Type B pancreatic cell (in vitro differentiated cells): ENCODE results near the gene UNC119B. TPM values are rescaled to one million over a fixed set of nuclear protein-coding genes. Genes with fewer than 3 reads are reported as not detected.

Experiments used
- DNase-seq: peaks from one replicate; pipeline ENCODE4 v3.0.0; 2021; ENCODE audit warnings: mixed read lengths; ENCODE audit not compliant: unreplicated experiment; ENCODE audit errors: extremely low spot score
- H3K27ac Mint-ChIP-seq: 2 replicates; pipeline ENCODE4 v1.8.0; 2021; ENCODE audit warnings: mild to moderate bottlenecking, mixed read lengths
- H3K27me3 Mint-ChIP-seq: 2 replicates; pipeline ENCODE4 v1.8.0; 2021; ENCODE audit warnings: mixed read lengths
- H3K36me3 Mint-ChIP-seq: 2 replicates; pipeline ENCODE4 v1.8.0; 2021; ENCODE audit warnings: mixed read lengths
- H3K4me1 Mint-ChIP-seq: one replicate; pipeline ENCODE4 v1.8.0; 2021; ENCODE audit warnings: mixed read lengths; ENCODE audit not compliant: unreplicated experiment
- H3K4me3 Mint-ChIP-seq: 2 replicates; pipeline ENCODE4 v1.8.0; 2021; ENCODE audit warnings: mild to moderate bottlenecking, mixed read lengths
- H3K9me3 Mint-ChIP-seq: 2 replicates; pipeline ENCODE4 v1.8.0; 2021; ENCODE audit warnings: mixed read lengths
- total RNA-seq: library from RNA; stranded (reverse); gene quantifications from 2 replicates; pipeline ENCODE4 v1.2.1, GENCODE V29; 2021; ENCODE audit warnings: low replicate concordance
- TF ChIP-seq, protein P1 (sequence below): fragments of 200-600 bp; sonication (generic); conservative IDR thresholded peaks from 2 replicates; pipeline ENCODE4 v1.5.0; 2021; ENCODE audit warnings: antibody characterized with exemption, mild to moderate bottlenecking

The UNC119B gene
- total RNA-seq, 1 donor from 2014 or later = 57.2 TPM

DNA sequence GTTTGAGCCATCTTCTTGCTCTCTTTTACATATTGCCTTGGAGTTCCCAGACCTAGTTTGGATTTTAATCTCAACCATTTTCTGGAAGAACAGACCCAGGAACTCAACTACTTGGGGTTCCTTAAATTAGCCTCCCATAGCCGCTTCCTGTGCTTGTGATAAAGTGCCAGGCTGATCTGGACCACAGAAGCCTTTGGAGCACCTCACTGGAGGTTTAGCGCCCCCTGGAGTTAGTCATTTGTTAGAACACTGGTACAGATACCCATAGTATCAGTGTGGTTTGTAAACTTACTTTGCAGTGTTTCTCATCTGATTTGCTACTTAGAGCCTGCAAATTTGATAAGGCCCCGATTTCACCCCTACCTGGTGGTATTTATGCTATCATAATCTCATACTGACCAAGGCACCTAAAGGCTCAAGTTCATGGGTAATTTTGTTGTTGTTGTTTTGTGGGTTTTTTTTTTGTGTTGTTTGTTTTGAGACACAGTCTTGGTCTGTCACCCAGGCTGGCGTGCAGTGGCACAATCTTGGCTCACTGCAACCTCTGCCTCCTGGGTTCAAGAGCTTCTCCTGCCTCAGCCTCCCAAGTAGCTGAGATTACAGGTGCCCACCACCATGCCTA, 3.7 kb downstream of the UNC119B start:
- Mint-ChIP-seq H3K4me1 (peaks cover 41% of the 10 kb centered on the region), H3K9me3 (no peaks in the 10 kb centered on the region), H3K27ac (peak overlapping the region; percentile 79), H3K4me3 (peak overlapping the region; percentile 84), H3K27me3 (no peaks in the 10 kb centered on the region), H3K36me3 (peaks cover 20% of the 10 kb centered on the region)
- TF ChIP-seq, protein P1, sequence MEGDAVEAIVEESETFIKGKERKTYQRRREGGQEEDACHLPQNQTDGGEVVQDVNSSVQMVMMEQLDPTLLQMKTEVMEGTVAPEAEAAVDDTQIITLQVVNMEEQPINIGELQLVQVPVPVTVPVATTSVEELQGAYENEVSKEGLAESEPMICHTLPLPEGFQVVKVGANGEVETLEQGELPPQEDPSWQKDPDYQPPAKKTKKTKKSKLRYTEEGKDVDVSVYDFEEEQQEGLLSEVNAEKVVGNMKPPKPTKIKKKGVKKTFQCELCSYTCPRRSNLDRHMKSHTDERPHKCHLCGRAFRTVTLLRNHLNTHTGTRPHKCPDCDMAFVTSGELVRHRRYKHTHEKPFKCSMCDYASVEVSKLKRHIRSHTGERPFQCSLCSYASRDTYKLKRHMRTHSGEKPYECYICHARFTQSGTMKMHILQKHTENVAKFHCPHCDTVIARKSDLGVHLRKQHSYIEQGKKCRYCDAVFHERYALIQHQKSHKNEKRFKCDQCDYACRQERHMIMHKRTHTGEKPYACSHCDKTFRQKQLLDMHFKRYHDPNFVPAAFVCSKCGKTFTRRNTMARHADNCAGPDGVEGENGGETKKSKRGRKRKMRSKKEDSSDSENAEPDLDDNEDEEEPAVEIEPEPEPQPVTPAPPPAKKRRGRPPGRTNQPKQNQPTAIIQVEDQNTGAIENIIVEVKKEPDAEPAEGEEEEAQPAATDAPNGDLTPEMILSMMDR = peak; percentile 95
- no peak for DNase-seq

DNA sequence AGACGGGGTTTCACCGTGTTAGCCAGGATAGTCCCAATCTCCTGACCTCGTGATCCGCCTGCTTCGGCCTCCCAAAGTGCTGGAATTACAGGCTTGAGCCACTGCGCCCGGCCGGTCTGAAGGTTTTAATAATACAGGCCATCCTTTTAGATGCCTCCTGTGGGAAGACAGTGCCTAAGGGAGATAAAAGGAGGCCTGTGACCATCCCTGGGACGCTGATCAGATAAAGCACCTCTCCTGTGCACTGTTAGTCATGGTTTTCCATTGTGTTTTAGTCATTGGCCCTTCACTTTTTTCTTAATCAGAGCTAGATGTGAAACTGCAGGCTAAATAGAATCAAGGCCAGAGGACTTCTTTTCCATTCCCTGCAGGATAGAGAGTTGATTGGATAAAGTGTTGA, 7.8 kb downstream of the UNC119B start:
- Mint-ChIP-seq H3K27me3 (no peaks in the 10 kb centered on the region), H3K36me3 (peaks cover 34% of the 10 kb centered on the region), H3K4me1 (peaks cover 31% of the 10 kb centered on the region), H3K27ac (no peak overlapping the region), H3K4me3 (no peak overlapping the region), H3K9me3 (no peaks in the 10 kb centered on the region)
- TF ChIP-seq, protein P1 = no peak
- DNase-seq = no peak

DNA sequence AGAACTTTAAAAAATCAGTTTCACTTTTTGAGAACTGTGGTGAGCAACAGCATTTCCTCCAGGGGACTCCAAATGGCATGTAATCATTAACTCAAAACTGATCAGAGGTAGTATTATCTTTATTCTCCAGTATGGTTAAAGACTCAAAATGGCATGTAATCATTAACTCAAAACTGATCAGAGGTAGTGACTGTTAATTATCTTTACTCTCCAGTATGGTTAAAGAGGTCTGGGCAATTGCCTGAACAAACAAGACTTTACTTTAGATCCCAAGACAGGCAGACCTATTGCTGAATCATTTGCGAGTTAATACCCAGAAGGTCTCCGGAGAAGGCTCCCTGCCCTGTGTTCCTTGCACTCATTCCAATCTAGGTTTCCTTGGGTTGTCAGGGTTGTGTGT, 8.8 kb downstream of the UNC119B start:
- no peak for DNase-seq
- Mint-ChIP-seq H3K27me3 (no peaks in the 10 kb centered on the region), H3K27ac (peak overlapping the region; percentile 82), H3K9me3 (no peaks in the 10 kb centered on the region), H3K36me3 (peaks cover 29% of the 10 kb centered on the region), H3K4me3 (peak overlapping the region; percentile 52), H3K4me1 (peaks cover 24% of the 10 kb centered on the region)
- TF ChIP-seq, protein P1 = no peak

DNA sequence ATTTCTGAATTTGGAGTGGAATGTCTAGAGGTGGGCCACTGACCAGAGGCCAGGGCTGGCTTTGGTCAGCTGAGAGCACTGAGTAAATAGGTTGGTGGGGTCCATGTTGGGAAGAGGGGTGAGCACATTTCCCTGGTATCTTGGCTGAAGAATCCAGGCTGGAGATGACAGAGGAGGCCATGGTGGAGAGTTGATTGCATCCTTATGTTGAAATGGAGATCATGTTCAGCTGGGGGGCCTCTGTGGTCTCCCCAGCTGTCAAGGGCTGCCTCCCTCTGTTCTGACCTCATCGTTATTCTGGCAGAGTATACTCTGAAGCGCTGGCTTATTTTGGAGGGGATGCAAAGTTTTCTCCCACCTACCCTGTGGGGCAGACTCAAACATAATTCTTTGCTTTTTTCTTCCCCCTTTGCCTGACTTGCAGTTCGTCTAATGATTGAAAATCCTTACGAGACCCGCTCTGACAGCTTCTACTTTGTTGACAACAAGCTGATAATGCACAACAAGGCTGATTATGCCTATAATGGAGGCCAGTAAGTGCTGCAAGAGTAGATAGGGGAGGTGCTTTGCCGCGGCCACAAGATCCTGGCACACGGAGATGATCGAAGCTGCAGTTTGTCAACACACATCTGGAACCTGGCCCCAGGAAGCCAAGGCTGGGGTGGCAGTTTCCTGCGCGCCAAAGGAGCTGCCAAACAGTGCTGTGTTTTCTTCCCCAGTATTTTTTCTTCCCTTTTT, 9.4 kb downstream of the UNC119B start:
- H3K9me3 Mint-ChIP-seq = no peaks in the 10 kb centered on the region
- H3K27ac Mint-ChIP-seq = peak overlapping the region; percentile 82
- H3K27me3 Mint-ChIP-seq = no peaks in the 10 kb centered on the region
- peaks cover 26% of the 10 kb centered on the region for H3K4me1 Mint-ChIP-seq
- H3K36me3 Mint-ChIP-seq = peaks cover 28% of the 10 kb centered on the region
- H3K4me3 Mint-ChIP-seq = peak overlapping the region; percentile 52
- no peak for DNase-seq
- TF ChIP-seq, protein P1 = no peak

DNA sequence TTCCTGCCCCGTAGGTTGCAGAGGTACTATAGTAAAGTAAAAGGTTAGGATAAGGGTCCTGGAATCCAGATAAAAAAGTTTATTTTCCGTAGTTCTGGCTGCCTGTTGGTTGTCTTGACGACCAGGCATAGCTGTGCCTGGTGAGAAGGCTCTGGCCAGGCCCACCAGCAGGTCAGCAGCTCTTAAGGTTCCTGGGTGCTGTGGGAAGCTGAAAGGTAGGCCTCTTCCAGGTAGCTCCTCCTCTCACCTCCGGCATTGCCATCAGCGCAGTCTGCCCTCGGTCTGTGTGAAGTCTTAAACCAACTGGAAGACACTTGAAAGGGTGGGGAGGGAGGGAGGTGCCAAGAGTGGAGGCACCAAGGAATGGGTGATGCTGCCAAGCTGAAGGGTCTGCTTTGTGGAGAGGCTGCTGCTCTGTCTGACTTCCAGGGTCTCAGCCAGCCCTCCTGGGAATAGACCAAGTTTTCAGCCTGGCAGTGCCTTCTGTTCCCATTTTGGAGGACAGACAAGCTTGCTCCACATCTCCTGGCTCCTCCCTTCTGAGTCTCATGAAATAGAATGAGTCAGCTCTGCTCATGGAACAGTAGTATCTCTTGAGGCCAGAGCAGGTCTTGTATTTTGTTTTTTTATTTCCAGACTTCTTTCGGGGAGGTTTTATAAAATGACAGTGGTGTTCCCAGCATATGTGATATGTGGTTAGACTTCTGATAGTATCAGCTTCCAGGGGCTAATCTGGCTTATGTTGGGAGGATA, 10.2 kb downstream of the UNC119B start:
- Mint-ChIP-seq H3K4me1 (peaks cover 33% of the 10 kb centered on the region), H3K4me3 (no peak overlapping the region), H3K36me3 (peaks cover 28% of the 10 kb centered on the region), H3K27ac (no peak overlapping the region), H3K27me3 (no peaks in the 10 kb centered on the region), H3K9me3 (no peaks in the 10 kb centered on the region)
- TF ChIP-seq, protein P1 = no peak
- no peak for DNase-seq
